Globus pallidus (tissue), 1 donor: ENCODE data around the gene TAX1BP3.

Experiments
- DNase-seq: peaks from one replicate; pipeline ENCODE4 v3.0.0-alpha.2; 2015; ENCODE audit warnings: low spot score

TAX1BP3 gene

DNA sequence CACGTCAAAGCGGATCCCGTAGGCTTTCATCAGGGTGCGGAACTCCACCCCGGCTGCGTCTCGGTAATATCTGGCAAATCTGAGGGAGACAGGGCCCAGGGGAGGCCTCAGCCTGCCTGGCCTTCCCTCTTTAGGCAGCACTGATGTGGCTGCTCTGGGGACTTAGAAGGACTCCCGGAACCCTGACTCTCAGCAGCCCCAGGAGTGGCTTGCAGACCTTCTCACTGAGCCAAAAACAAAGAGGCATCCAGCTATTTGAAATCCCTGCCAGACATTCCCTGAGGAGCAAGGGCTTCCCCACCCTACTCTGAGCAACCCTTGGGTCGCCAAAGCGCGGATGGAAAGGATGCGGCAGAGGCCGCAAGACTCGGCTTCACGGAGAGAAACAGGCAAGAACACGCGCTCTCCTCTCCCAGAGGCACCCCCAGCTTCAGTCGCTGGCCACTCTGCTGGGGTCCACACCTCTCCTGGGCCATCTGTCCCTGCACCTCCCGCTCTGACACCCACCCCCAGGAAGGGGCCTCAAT, 19.7 kb upstream of the TAX1BP3 start:
- DNase-seq: no peak

DNA sequence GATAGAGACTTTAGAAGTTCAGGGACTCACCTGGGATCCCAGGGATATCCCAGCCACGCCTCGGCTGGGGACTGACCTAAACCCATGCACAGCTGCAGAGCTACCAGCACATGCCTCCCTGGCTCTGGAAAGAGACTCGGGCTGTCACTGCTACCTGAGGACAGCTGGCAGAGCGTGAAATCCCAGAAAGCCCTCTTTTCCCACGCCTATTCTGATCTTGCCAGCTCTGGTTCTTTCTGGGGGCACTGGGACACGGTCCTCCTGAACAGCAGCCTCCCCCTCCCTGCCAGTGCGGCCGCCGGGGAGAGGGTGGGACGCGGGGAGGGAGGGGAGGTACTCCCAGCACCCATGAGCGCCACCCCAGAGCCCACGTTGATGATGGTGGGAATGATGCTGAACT, 16.8 kb upstream of the TAX1BP3 start:
- no peak for DNase-seq

DNA sequence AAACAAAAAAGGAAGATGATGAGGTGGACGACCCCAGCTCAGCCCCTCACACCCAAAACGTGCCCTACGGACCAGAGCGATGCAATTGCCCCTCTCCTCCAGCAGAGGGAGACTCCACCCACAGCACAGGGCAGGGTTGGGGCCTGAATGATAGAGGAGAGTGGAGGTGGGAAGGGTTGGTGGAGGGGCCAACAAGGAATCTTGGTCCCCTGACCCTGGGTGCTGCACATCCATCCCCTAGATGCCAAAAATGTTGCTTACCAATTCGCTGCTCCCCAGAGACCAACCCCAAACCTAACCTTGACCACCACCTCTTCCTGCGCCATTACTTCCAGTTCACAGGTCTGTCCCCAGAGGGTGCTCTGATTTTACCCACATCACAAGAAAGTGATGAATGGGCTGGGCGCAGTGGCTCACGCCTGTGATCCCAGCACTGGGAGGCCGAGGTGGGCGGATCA, 14.7 kb upstream of the TAX1BP3 start:
- DNase-seq: no peak

DNA sequence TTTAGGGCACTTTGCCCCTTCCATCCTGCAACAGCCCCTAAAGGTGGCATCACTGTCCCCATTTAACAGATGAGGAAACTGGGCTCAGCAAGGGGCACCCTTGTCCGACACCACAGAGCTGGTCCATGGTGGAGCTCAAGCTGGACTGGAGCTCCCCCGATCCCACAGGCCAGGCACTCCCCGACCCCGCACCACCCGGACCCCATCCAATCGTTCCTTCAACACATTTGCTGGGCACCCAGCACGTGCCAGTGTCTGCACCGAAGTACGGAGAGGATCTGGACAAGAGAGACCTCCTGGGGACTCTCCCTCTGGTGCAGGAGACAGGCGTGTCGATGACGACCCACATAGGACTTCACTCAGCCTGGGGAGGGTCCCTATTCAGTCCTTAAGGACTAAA, 13.7 kb upstream of the TAX1BP3 start:
- DNase-seq: no peak

DNA sequence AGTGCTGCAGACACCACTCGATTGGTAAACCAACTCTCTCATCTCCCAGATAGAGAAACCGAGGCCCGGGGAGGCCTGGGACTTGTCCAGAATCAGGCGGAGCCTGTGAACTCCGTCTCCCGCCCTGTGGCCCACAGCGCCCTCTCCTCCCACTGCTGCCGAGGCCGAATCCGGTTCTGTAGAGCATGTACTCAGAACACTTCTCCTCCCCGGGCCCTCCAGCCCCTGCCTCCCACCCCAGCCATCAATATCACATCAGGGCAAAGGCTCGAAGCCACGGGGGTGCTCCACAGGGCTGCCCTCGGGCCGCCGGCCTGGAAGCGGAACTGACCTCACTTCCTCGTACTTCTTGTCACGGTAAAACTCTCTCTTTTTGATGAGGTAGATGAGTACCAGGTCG, 13.2 kb upstream of the TAX1BP3 start:
- DNase-seq: no peak

DNA sequence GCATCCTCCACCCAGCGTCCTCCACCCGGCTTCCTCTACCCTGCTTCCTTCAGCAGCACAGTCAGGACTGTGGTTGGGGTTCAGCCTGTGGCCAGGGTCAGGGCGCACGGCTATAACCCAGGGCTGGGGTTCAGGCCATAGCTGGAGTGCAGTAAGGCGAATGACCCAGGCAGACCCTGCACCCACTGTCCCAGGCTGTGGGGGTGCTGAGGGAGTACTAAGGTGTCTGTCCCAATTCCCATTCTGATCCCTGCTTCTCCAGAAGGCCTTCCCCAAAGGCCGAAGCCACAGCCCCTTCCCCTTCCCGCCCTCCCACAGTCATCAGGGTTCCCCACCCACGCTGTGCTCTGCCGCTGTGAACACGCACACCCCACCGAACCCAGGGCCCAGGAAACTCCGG, 12.7 kb upstream of the TAX1BP3 start:
- no peak for DNase-seq

DNA sequence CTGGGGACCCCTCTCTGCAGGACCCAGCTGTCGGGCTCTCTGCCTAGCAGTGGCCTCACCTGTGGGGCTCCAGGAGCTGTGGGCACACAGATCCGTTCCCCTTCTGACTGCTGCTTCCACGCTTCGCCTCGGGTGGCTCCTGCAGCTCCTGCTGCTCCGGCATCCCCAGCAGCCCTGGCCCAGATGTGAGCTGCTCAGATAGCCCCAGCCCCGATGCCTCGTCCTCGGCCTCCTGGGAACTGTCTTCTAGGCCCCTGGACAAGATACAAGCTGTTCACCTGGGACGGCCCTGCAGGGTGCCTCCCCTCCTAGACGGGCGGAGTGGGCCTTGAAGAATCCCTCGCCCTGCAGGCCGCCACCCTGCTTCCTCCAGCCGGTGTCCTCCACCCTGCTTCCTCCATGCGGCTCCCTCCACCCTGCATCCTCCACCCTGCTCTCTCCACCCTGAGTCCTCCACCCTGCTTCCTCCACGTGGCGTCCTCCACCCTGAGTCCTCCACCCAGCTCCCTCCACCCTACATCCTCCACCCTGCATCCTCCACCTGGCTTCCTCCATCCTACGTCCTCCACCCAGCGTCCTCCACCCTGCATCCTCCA, 11.3 kb upstream of the TAX1BP3 start:
- DNase-seq: no peak

DNA sequence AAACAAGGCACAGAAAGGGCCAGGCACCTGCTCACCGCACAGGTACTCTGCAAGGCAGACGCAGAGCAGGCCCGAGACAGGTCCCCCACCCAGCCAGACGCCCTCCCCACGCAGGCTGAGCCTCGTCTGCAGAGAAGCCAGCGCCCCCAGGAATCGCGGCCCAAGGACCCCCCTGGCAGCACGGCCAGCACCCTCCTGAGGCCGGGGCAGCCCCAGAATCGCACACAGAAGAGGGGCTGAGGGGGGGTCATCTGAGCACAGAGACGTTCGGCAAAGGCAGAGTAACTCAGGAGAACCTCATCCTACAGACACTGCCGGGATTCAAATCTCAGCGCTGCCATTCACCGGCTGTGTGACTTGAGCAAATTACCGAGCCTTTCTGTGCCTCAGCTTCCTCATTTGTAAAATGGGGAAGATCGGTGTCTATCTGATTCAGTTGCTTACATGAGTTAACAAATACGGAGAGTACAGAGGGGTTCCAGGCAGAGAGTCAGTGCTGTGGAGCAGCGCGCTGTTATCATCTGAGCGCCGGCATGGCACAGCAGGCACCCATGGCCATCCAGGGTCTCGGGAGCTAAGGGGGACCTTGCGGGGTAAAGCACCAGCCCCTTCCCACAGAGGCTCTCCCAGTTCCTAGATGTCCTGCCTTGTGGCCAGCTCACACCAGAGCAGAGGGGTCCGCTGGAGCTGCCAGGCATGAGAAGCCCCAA, 10.6 kb upstream of the TAX1BP3 start:
- no peak for DNase-seq

DNA sequence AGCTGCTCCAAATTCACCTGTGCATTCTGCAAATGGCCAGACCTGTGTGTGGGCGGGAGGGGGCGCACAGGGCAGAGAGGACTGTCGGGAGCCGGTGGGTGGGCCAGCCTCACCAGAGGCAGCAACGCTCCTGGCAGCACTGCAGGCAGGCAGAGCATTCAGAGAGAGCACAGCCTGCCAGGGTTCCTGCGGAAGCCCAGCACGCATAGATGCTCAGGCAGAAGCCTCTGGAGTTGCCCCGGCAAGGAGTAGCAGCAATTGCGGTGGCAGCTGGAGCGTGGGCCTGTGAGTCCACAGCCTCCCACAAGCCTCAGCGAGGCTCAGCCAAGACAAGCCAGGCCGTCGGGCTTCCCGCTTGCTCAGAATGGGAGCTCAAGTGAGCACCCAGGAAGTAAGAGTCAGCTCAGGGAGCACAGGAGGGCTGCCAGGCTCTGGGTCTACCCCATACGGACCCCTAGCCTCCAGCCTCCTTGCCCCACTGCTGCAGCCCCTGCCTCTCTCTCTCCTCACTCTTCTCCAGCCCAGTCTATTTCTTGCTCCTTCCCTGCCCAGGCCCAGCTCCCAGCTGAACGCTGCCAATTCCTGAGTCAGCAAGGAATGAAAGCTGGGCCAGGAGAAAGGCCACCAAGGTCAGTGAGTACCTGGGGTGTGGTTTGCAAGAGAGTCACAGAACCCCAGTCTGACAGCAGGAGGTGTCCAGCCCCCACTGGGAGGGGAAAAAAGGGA, 9.9 kb upstream of the TAX1BP3 start:
- DNase-seq: no peak

DNA sequence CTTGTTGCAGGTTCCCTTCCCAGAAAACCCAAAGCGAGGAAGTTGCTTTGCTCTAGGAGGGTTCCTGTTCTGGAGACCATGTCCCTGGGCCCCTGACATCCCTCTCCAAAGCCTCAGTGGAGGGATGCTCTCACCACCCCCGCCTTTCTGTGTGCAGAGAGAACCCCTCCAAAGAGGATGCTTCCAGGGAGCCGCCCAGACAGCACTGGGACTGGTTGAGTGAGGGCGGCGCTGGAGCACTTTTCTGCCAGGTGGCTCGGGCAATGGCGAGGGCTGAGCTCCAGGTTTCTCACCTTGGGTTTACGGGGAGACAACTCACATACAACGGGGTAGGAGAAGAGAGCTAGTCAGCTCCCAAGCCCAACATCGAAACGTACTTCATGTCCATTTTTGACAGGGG, 7.5 kb upstream of the TAX1BP3 start:
- no peak for DNase-seq

DNA sequence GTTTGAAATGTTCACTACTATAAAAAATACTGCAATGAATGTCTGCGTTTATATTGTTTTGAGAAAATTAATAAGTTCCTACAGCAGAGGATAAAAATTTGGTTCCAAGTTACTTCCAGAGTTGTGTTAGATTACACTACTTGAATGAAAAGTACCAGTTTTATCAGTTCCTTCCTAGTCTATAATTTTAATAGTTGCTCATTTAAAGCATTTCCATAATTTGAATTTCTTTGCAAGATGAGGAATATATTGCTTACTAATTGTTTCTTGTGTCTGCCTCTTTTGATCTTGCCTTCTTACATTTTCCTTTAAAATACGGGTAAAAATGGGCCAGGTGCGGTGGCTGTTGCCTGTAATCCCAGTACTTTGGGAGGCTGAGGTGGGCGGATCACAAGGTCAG, 4.2 kb upstream of the TAX1BP3 start:
- DNase-seq: no peak

DNA sequence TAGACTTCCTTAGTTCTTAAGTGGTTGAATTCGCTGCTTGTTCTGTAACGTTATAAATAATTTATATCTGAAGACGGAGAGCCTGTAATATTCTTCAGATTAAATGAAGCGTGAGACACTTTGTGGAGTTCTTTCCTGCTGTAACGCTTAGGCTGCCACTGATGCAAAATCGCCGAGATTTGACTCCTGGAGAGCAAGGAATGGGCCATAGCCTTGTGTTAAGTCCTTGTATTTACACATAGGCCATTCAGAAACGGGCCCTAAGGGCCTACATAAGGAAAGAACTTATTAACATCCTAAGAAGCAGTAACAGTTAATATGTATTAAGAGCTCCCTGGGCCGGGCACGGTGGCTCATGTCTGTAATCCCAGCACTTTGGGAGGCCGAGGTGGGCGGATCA, 1.2 kb upstream of the TAX1BP3 start:
- no peak for DNase-seq

DNA sequence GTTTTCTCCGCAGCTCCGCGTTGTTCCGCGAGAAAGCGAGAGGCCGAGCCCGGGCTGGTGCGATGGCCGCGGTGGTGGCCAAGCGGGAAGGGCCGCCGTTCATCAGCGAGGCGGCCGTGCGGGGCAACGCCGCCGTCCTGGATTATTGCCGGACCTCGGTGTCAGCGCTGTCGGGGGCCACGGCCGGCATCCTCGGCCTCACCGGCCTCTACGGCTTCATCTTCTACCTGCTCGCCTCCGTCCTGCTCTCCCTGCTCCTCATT, 638 bp upstream of the TAX1BP3 start:
- DNase-seq: no peak

DNA sequence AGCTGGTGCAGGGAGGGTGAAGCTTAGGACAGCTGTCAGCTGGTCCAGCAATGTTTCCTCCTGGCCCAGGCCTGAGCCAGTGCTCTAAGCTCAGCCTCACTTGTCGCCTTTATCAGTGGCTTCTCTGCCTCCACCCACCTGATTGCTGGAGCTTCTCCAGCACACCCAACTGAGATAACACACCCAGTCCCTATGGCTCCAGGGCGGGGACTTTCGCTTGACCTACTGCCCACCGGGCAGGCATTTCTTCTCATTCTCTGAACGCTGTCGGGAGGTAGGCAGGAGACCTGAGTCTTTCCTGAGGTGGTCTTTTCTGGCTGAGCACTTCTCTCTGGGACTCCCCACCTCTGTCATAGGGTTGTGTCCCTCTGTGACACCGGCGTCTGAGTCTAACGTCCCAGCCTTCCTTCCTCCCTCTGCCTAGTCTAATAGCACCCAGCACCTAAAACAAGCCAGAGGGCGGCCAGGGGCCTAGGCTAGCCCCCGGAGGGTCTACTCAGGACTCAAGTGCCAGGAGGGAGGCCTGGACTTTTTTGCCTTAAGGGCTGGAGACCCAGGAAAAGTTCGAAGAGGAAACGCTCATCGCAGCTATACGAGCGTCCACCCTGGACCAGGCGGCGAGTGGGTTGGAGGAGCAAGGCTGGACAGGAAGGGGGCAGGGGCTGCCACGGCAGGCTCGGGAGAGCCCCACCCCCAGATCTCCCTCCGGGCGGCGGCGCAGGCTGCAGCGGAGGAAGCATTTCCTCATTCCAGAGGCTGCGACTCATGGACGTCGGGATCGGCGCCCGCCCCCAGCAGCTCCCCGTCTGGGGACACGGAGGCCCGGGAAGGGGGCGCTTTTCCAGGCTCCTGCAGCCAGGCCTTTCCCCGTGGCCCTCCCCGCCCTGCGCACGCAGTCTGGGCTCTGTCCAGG, 756 bp downstream of the TAX1BP3 start:
- DNase-seq: peak; percentile 49

DNA sequence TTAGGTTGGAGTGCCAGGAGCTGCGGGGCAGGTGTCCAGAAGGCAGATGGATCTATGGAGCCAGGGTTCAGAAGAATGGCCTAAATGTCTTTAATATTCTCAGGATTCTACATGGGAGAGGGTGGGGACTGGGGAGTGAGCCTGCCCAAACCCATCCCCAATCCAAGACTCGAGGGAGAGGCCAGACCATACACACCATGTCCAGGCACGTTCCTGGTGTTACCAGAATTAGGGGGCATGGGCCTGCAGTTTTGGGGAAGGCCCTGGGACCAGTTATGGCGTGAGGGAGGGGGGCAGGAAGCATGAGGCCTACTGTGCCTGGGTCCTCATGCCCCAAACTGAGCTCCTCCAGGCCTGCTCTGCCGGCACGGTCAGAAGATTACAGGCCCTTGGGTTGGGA, 1.9 kb downstream of the TAX1BP3 start:
- no peak for DNase-seq

DNA sequence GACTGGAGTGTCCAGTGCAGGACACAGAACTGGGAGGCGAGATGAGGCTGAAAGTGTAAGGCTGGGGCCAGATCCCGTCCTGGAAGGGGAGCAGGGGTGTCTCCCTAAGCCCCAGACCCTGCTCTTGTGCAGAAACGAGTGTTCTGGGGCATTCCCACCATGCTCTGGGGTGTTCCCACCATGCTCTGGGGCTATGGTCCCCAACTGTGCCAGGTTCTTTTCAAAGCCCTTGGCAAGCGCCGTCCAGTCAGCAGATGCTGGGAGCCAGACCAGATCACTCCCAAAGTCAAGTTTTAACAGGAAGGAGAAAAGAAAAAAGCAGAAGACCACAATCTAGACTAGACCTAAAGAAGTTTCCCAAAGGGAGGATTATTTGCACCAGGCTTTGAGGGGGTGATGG, 2.5 kb downstream of the TAX1BP3 start:
- DNase-seq: peak; percentile 71

DNA sequence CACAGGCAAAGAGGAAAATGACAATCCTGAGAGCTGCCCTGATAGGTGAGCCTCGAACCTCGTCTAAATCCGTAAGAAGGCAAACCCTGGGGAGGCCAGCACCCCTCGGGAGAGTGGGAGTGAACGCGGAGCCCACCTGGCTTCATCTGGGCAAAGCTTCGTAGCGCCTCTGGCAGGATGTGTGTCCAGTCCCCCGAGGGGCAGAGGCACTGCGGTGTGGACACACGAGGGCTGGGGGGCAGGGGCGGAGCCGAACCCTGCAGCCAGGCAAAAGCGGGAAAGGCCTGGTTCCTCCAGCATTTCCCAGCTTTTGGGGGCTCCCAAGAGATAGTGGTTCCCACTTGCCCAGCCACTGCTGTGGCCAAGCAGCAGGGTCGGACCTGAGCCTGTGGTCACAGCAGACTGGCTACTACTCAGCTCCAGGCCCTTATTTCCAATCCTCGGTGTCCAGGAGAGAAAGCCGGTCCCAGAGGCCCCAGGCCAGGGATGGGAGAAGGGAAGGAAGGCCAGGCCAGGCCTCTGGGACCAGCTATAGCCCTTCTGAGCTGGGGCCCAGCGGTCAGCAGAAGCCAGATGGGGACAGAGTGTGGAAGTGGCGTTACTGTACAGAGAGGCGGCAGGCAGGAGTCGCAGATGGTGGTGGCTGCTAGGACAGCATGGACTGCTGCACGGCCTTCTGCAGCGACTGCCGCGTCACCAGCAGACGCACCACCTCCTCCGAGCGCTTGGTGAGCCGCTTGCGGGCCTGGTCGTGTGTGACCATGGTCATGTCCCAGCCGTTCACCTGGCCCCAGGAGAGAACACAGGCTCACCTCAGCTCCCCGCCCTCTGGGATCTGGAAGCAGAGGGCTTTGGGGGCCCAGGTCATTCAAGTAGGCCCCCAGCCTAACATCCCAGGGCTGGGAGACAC, 5.0 kb downstream of the TAX1BP3 start:
- no peak for DNase-seq

DNA sequence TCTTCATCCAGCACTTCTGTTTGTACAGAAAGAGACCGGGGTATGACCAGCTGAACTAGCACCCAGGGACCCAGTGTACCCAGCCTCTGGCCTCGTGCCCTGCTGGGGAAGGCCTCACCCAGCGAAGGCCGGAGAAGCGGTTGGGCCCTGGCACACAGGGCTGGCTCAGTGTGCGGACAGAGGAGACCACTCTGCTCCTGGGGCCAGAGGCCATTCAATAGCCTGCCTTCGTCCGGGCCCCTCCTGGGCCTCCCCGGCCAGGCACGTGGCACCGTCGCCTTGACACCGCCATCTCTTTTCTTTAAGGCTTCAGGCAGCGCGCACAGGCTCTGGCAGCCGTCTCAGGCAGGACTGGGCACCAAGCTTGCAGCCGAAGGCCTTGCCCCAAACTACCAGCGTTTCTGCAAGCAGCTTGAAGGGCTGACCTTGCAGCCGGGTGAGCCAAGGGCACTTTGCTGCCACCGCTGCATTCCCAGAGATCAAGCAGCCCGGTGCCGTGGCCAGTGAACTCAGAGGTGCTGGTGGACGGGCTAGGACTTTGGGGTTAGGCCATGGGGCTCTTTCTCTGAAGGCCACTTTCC, 8.0 kb downstream of the TAX1BP3 start:
- peak; percentile 50 for DNase-seq

DNA sequence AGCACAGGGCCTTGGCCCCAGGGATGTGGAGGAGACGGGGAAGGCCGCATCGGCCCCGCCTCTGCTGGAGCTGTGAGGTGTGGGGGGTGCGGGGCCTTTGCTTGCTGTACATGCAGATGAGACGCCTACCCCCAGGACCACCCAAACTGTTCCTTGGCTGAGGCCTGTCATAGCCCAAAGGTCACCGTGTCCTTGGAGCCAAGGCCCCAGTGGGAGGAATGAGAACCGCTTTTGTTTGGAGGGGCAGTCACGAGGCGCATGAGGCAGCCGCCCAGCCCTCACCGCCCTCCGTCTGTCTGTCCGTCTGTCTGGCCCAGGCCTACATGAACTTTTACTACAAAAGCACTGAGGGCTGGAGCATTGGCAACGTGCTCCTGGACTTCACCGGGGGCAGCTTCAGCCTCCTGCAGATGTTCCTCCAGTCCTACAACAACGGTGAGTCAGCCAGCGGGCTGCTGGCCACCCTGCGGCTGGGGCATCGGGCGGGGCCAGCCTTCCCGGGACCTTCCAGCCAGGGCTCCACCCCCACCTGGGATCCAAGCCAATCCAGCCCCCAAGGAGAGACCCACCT, 8.8 kb downstream of the TAX1BP3 start:
- peak; percentile 69 for DNase-seq

DNA sequence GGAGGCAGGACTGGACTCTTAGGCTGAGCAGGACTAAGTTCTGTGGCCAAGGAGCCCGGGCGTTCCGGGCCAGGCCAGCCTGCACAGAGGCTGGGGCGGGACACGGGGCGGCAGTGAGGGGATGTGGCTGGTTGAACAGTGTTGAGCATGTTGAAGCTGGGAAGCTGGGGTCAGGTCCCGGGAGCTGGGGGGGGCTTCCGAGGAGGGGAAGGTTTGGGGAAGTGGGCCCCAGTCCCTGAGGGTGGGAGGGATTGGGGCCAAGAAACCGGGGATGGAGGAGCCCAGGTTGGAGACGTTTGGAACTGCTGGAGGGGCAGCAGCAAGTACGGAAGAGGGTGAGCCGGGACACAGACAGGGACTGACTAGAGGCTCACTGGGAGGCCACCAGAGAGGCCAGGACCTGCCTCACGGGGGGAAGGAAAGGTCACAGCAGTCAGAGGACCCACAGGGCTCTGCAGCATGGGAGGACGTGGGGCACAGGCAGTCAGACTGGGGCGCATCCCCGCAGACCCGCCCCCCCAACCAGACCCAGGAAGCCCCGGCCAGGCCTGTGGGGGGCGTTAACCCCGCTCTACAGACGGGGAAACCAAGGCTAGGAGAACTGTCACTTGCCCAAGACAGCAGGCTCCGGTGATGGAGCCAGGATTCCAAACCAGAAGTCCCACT, 9.5 kb downstream of the TAX1BP3 start:
- no peak for DNase-seq
